SU-DHL-6 (cell line): ENCODE results near the gene KANK2.

ENCODE experiments used
- H2AFZ ChIP-seq: fragments of 200-600 bp; sonication (generic); 2 replicates; pipeline ENCODE4 v1.6.1; 2014; ENCODE audit warnings: low read depth, mild to moderate bottlenecking, moderate library complexity, mixed read lengths, antibody characterized with exemption, low read length; ENCODE audit not compliant: severe bottlenecking
- H3F3A ChIP-seq: fragments of 200-600 bp; shearing (Covaris generic); 2 replicates; pipeline ENCODE4 v1.6.0; 2016; ENCODE audit warnings: antibody characterized with exemption, mild to moderate bottlenecking; ENCODE audit not compliant: insufficient read depth
- H3K27ac ChIP-seq: fragments of 200-600 bp; sonication (generic); 2 replicates; pipeline ENCODE4 v1.5.1; 2016; ENCODE audit warnings: low read depth, mild to moderate bottlenecking, low read length, moderate library complexity, mixed read lengths
- H3K27me3 ChIP-seq: fragments of 200-600 bp; sonication (generic), shearing (Covaris generic); 2 replicates; pipeline ENCODE4 v1.6.0; 2014; ENCODE audit warnings: mild to moderate bottlenecking, low read length
- H3K36me3 ChIP-seq: fragments of 200-600 bp; sonication (generic); 2 replicates; pipeline ENCODE4 v1.6.1; 2014; ENCODE audit warnings: mild to moderate bottlenecking, low read length, mixed read lengths
- H3K4me2 ChIP-seq: fragments of 300-600, 200-600 bp; shearing (Covaris generic), sonication (generic); 2 replicates; pipeline ENCODE4 v1.6.0; 2014; ENCODE audit warnings: low read length, low read depth, mild to moderate bottlenecking; ENCODE audit not compliant: poor library complexity, severe bottlenecking
- H3K4me3 ChIP-seq: fragments of 200-600 bp; sonication (generic); 2 replicates; pipeline ENCODE4 v1.5.1; 2014; ENCODE audit warnings: antibody characterized with exemption, low read length, mild to moderate bottlenecking, mixed read lengths; ENCODE audit not compliant: insufficient read depth, poor library complexity, severe bottlenecking
- H3K79me2 ChIP-seq: fragments of 200-600 bp; sonication (generic); 2 replicates; pipeline ENCODE4 v1.6.1; 2014; ENCODE audit warnings: mild to moderate bottlenecking, low read length, moderate library complexity; ENCODE audit not compliant: insufficient read depth
- H3K9ac ChIP-seq: fragments of 200-600 bp; sonication (generic); 2 replicates; pipeline ENCODE4 v1.7.0; 2014; ENCODE audit warnings: mild to moderate bottlenecking, low read length
- H3K9me2 ChIP-seq: fragments of 200-600 bp; sonication (generic); replicated peaks from 2 replicates; pipeline ENCODE4 v1.6.1; 2014; ENCODE audit warnings: low read length; ENCODE audit not compliant: insufficient read depth
- H3K9me3 ChIP-seq: fragments of 200-600 bp; sonication (generic); 2 replicates; pipeline ENCODE4 v1.6.1; 2014; ENCODE audit warnings: low read length, mixed read lengths; ENCODE audit not compliant: insufficient read depth
- H4K20me1 ChIP-seq: fragments of 200-600 bp; sonication (generic); 2 replicates; pipeline ENCODE4 v1.6.1; 2014; ENCODE audit warnings: low read depth, mild to moderate bottlenecking, antibody characterized with exemption, low read length, moderate library complexity, mixed read lengths
- CTCF ChIP-seq: fragments of 200-600 bp; sonication (generic); IDR thresholded peaks from one replicate; pipeline ENCODE4 v1.5.1; 2017; ENCODE audit warnings: antibody characterized with exemption, mild to moderate bottlenecking, low read length, moderate library complexity; ENCODE audit not compliant: insufficient read depth, poor library complexity, severe bottlenecking
- EZH2phosphoT487 ChIP-seq: fragments of 200-600 bp; sonication (generic), shearing (Covaris generic); conservative IDR thresholded peaks from 2 replicates; pipeline ENCODE4 v1.6.1; 2018; ENCODE audit warnings: mild to moderate bottlenecking, antibody characterized with exemption, low read length, moderate library complexity, mixed read lengths

Gene KANK2

DNA sequence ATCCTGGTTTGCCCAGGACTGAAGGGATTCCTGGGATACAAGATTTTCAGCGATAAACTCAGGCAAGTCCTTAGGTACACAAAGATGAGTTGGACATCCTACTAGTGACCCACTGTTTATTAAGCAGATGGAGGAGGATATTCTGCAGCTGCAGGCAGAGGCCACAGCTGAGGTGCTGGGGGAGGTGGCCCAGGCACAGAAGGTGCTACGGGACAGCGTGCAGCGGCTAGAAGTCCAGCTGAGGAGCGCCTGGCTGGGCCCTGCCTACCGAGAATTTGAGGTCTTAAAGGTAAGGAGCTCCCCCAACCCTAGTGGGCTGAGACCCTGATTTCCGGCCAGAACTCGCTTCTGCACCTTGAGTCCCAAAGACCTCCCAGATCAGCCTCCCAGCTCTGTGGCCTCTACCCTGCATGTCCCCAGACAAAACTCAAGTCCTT lies 42.7 kb upstream of the KANK2 start:
- Histone ChIP-seq H3K9me3 (no peaks in the 10 kb centered on the region), H4K20me1 (no peaks in the 10 kb centered on the region), H2AFZ (no peak overlapping the region), H3K4me3 (no peak overlapping the region), H3K9ac (no peak overlapping the region), H3F3A (no peaks in the 10 kb centered on the region), H3K36me3 (no peaks in the 10 kb centered on the region), H3K27ac (no peak overlapping the region), H3K4me2 (no peak overlapping the region), H3K9me2 (no peaks in the 10 kb centered on the region), H3K27me3 (no peaks in the 10 kb centered on the region), H3K79me2 (no peaks in the 10 kb centered on the region)
- TF ChIP-seq EZH2phosphoT487 (no peak), CTCF (no peak)

GRCh38 chr19:11239377-11240000 lies 42.1 kb upstream of the KANK2 start, which contains the start of gene ANGPTL8:
Gene ANGPTL8 (plus strand): TSS chr19:11239619. CDS start chr19:11239638, 19 bp downstream.
- Histone ChIP-seq H3K4me3 (no peak within 1 kb of the TSS), H3K9me2 (no peaks in the 10 kb centered on the region), H3K4me2 (no peak within 1 kb of the TSS), H3K36me3 (no peaks in the 10 kb centered on the region), H3F3A (no peaks in the 10 kb centered on the region), H4K20me1 (no peaks in the 10 kb centered on the region), H2AFZ (no peak within 1 kb of the TSS), H3K9me3 (no peaks in the 10 kb centered on the region), H3K27ac (no peak within 1 kb of the TSS), H3K27me3 (no peaks in the 10 kb centered on the region), H3K9ac (no peak within 1 kb of the TSS), H3K79me2 (no peaks in the 10 kb centered on the region)
- TF ChIP-seq EZH2phosphoT487 = no peak

DNA sequence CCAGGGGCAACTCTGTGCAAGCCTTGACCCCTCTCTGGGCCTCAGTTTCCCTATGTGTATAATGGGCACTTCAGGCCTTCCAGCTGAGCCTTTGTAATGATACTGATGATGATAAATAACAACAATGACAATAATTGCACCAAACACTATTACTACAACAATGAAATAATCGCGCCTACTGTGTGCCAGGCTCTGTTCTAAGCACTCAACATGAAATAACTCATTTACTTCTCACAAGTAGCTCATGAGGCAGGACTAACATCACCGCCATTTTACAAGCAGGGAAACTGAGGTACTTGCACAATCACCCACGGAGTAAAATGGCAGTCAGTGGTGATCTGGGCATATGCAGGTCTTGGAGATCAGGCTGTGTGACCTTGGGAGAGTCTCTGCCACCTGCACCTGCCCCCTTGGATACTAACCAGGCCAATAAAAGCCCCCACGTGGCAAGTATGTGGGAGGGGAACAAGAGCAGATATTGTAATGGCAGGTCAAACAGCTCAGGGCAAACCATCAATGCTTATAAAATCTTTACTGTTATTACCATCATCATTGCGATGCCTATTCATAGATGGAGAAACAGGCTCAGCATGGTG lies 41.5 kb upstream of the KANK2 start:
- H3K9ac ChIP-seq = no peak overlapping the region
- no peaks in the 10 kb centered on the region for H3K36me3 ChIP-seq
- no peak overlapping the region for H3K27ac ChIP-seq
- H2AFZ ChIP-seq = no peak overlapping the region
- H3K79me2 ChIP-seq = no peaks in the 10 kb centered on the region
- no peaks in the 10 kb centered on the region for H4K20me1 ChIP-seq
- no peak overlapping the region for H3K4me3 ChIP-seq
- H3F3A ChIP-seq = no peaks in the 10 kb centered on the region
- no peaks in the 10 kb centered on the region for H3K9me3 ChIP-seq
- no peaks in the 10 kb centered on the region for H3K9me2 ChIP-seq
- H3K27me3 ChIP-seq = no peaks in the 10 kb centered on the region
- H3K4me2 ChIP-seq = no peak overlapping the region
- TF ChIP-seq EZH2phosphoT487 (no peak), CTCF (no peak)

GRCh38 chr19:11238041-11238440 lies 40.7 kb upstream of the KANK2 start:
- no peak overlapping the region for H2AFZ ChIP-seq
- no peak overlapping the region for H3K9ac ChIP-seq
- no peaks in the 10 kb centered on the region for H3K9me3 ChIP-seq
- TF ChIP-seq CTCF = no peak
- TF ChIP-seq EZH2phosphoT487 = no peak
- H3K4me3 ChIP-seq = no peak overlapping the region
- H4K20me1 ChIP-seq = no peaks in the 10 kb centered on the region
- no peaks in the 10 kb centered on the region for H3K36me3 ChIP-seq
- H3K27me3 ChIP-seq = no peaks in the 10 kb centered on the region
- H3K4me2 ChIP-seq = no peak overlapping the region
- no peaks in the 10 kb centered on the region for H3K9me2 ChIP-seq
- H3F3A ChIP-seq = no peaks in the 10 kb centered on the region
- H3K79me2 ChIP-seq = no peaks in the 10 kb centered on the region
- H3K27ac ChIP-seq = no peak overlapping the region
